K562 (cell line): Measurements from ENCODE around the gene BMPR2. TPM values are rescaled to one million over a fixed set of nuclear protein-coding genes. Genes with fewer than 3 reads are reported as not detected.

Experiments
- ATAC-seq: fragments of 200-7000 bp; cut with Tn5 transposase; 3 replicates; pipeline ENCODE4 v1.9.1; 2020; ENCODE audit warnings: moderate library complexity
- BruUV-seq: library from RNA; stranded (reverse); fragments of 400-500 nt; replicated peaks from 2 replicates; lab custom pipeline; 2021; lab: Mats Ljungman, UMichigan
- CTCF ChIA-PET: fragments of 300-600 bp; formaldehyde crosslinking; extraction: SDS; loops from one replicate; lab custom pipeline; 2021; ENCODE audit warnings: low intra/inter-chr PET ratio; lab: Yijun Ruan, JAX
- POLR2A ChIA-PET: fragments of 300-600, 350-650 bp; sonication (Branson Sonifier 250); formaldehyde crosslinking; extraction: SDS; loops from one replicate; lab custom pipeline; 2021; ENCODE audit warnings: antibody characterized with exemption, inconsistent platforms; lab: Yijun Ruan, JAX
- DNase-seq, 4 experiments: peaks; one replicate each; pipeline versions ENCODE4 v3.0.0 to v3.0.0-alpha.2; 2011 to 2018; ENCODE audit warnings: low spot score in 3 of 4, mixed read lengths in 3 of 4; ENCODE audit errors: extremely low read depth in 1 of 4
- FAIRE-seq: peaks from 2 replicates; lab custom pipeline; 2011; peaks lifted over from hg19 to GRCh38; lab: Jason Lieb, UNC
- H2AFZ ChIP-seq: 2 replicates; pipeline ENCODE4 v1.6.0; 2011; ENCODE audit warnings: low read depth, low read length, control low read depth, inconsistent platforms
- H3K27ac ChIP-seq: fragments of 200-600 bp; 3 replicates; pipeline ENCODE4 v1.8.0; 2011; ENCODE audit warnings: low read depth, mild to moderate bottlenecking, control low read depth, inconsistent platforms, low read length, moderate library complexity, mixed read lengths; ENCODE audit errors: extremely low read depth
- H3K27me3 ChIP-seq, 2 experiments: fragments of 300-600 bp in 1 of 2; 2 replicates in 1 of 2; 3 replicates in 1 of 2; pipeline versions ENCODE4 v1.6.0 to v1.8.0; 2011; ENCODE audit warnings: inconsistent platforms in 2 of 2, low read length in 2 of 2, mild to moderate bottlenecking in 1 of 2, mixed read lengths in 1 of 2, moderate library complexity in 1 of 2; ENCODE audit not compliant: control insufficient read depth in 2 of 2, insufficient read depth in 2 of 2
- H3K36me3 ChIP-seq: fragments of 300-600 bp; 3 replicates; pipeline ENCODE4 v1.8.0; 2011; ENCODE audit warnings: mild to moderate bottlenecking, low read length, inconsistent platforms; ENCODE audit not compliant: control insufficient read depth, insufficient read depth
- H3K4me1 ChIP-seq, 2 experiments: fragments of 200-600 bp in 1 of 2; replicated peaks in 1 of 2; 2 replicates in 1 of 2; 3 replicates in 1 of 2; pipeline versions ENCODE4 v1.5.1 to v1.8.0; 2011; ENCODE audit warnings: inconsistent platforms in 2 of 2, low read length in 2 of 2, mild to moderate bottlenecking in 1 of 2, mixed read lengths in 1 of 2, moderate library complexity in 1 of 2; ENCODE audit not compliant: control insufficient read depth in 2 of 2, insufficient read depth in 2 of 2
- H3K4me2 ChIP-seq: 2 replicates; pipeline ENCODE4 v1.6.1; 2011; ENCODE audit warnings: low read length, control low read depth, inconsistent platforms, mixed read lengths; ENCODE audit not compliant: insufficient read depth
- H3K4me3 ChIP-seq: fragments of 200-600 bp; sonication (generic), shearing (Covaris generic); 2 replicates; pipeline ENCODE4 v1.5.1; 2016; ENCODE audit warnings: control low read depth, inconsistent platforms
- H3K79me2 ChIP-seq: fragments of 200-600 bp; 3 replicates; pipeline ENCODE4 v1.8.0; 2011; ENCODE audit warnings: low read length, inconsistent platforms; ENCODE audit not compliant: control insufficient read depth, insufficient read depth
- H3K9ac ChIP-seq, 2 experiments: 2 replicates each; pipeline versions ENCODE4 v1.6.0 to v1.6.1; 2011; ENCODE audit warnings: low read depth in 2 of 2, low read length in 2 of 2, control low read depth in 1 of 2, inconsistent platforms in 1 of 2, mild to moderate bottlenecking in 1 of 2, mixed read lengths in 1 of 2; ENCODE audit not compliant: insufficient read depth in 1 of 2
- H3K9me1 ChIP-seq: one replicate; pipeline ENCODE4 v1.6.0; 2011; ENCODE audit warnings: inconsistent platforms, mild to moderate bottlenecking, low read length, moderate library complexity; ENCODE audit not compliant: control insufficient read depth, insufficient read depth
- H3K9me3 ChIP-seq: replicated peaks from 2 replicates; pipeline ENCODE4 v1.5.1; 2011; ENCODE audit warnings: low read depth, low read length, inconsistent platforms; ENCODE audit not compliant: control insufficient read depth, insufficient read depth
- H4K20me1 ChIP-seq: replicated peaks from 2 replicates; pipeline ENCODE4 v1.6.1; 2011; ENCODE audit warnings: low read length, inconsistent platforms, mixed read lengths; ENCODE audit not compliant: control insufficient read depth, insufficient read depth
- ARID1B ChIP-seq: fragments of 450-650 bp; IDR thresholded peaks from 2 replicates; pipeline ENCODE4 v1.6.1; 2016; ENCODE audit warnings: antibody characterized with exemption, mild to moderate bottlenecking, inconsistent platforms
- ARNT ChIP-seq, 2 experiments: fragments of 450-650 bp; IDR thresholded peaks; 2 replicates each; pipeline ENCODE4 v1.6.1; 2016; ENCODE audit warnings: mild to moderate bottlenecking in 1 of 2
- EP300 ChIP-seq: IDR thresholded peaks from 2 replicates; pipeline ENCODE4 v1.6.1; 2012; ENCODE audit warnings: low read length, improper control_type of control experiment
- HNRNPL ChIP-seq: fragments of 200-400 bp; formaldehyde crosslinking; IDR thresholded peaks from 2 replicates; pipeline ENCODE4 v1.6.1; 2017; ENCODE audit warnings: low read depth, mild to moderate bottlenecking, low read length
- MCM3 ChIP-seq: fragments of 450-650 bp; IDR thresholded peaks from 2 replicates; pipeline ENCODE4 v1.6.1; 2016
- NFE2L1 ChIP-seq: fragments of 450-650 bp; IDR thresholded peaks from 2 replicates; pipeline ENCODE4 v1.6.1; 2016; ENCODE audit warnings: missing genetic modification characterization, low read depth, mild to moderate bottlenecking, missing compliant biosample characterization, moderate library complexity, borderline replicate concordance
- PTTG1 ChIP-seq: fragments of 450-650 bp; IDR thresholded peaks from 2 replicates; pipeline ENCODE4 v1.6.1; 2016; ENCODE audit warnings: low read depth, mild to moderate bottlenecking, missing genetic modification characterization, missing compliant biosample characterization
- SAFB ChIP-seq: fragments of 200-400 bp; formaldehyde crosslinking; IDR thresholded peaks from 2 replicates; pipeline ENCODE4 v1.6.1; 2017; ENCODE audit warnings: low read depth, low read length, borderline replicate concordance
- SREBF2 ChIP-seq: sonication (generic); formaldehyde crosslinking; IDR thresholded peaks from 2 replicates; pipeline ENCODE4 v1.4.0; 2020; ENCODE audit warnings: mild to moderate bottlenecking, missing genetic modification reagents
- STAT5B ChIP-seq: fragments of 250-450 bp; sonication (Bioruptor Pico); IDR thresholded peaks from 2 replicates; pipeline ENCODE4 v1.8.0; 2021; ENCODE audit warnings: mild to moderate bottlenecking, inconsistent platforms
- ZKSCAN1 ChIP-seq: fragments of 150-350 bp; IDR thresholded peaks from 2 replicates; pipeline ENCODE4 v1.6.1; 2016; ENCODE audit warnings: low read depth, low read length
- ZNF133 ChIP-seq: fragments of 250-450 bp; sonication (Bioruptor Pico); IDR thresholded peaks from 2 replicates; pipeline ENCODE4 v1.4.0; 2020; ENCODE audit warnings: mild to moderate bottlenecking
- ZNF695 ChIP-seq: fragments of 450-650 bp; formaldehyde crosslinking; IDR thresholded peaks from 2 replicates; pipeline ENCODE4 v1.4.0; 2020; ENCODE audit warnings: mild to moderate bottlenecking, moderate library complexity
- ZNF830 ChIP-seq: fragments of 250-450 bp; sonication (Bioruptor Pico); IDR thresholded peaks from 2 replicates; pipeline ENCODE4 v1.5.0; 2021; ENCODE audit warnings: mild to moderate bottlenecking
- in situ Hi-C: fragments of 300-500 bp; cut with MboI; formaldehyde crosslinking; loops from 4 replicates; pipeline ENCODE4 v1.15.0; 2018; ENCODE audit warnings: inconsistent platforms, mixed read lengths
- intact Hi-C: fragments of 100-400 bp; cut with micrococcal nuclease; formaldehyde crosslinking; loops from 2 replicates; pipeline ENCODE4 v1.14.2; 2022
- polyA plus RNA-seq, 8 experiments: library from polyadenylated mRNA; depleted of rRNA in 4 of 8; stranded (reverse) in 5 of 8; unstranded in 3 of 8; fragments of >200 nt; fragmentation: Nextera tagmentation in 2 of 8; fragmentation: Illumina TruSeq in 1 of 8; extraction: Ambion mirVana in 2 of 8; extraction: Trizol in 1 of 8; gene quantifications; 2 replicates each; pipeline versions ENCODE4 v1.2.1 to v1.2.3, GENCODE V29; 2011 to 2014; ENCODE audit warnings: inconsistent platforms in 1 of 8, missing spikeins in 1 of 8
- total RNA-seq, 7 experiments: library from RNA; depleted of rRNA in 6 of 7; stranded (reverse); fragments of >200 nt in 6 of 7; fragmentation: Illumina TruSeq in 2 of 7; extraction: Trizol in 2 of 7; gene quantifications; 2 replicates each; pipeline versions ENCODE4 v1.2.1 to v1.2.3, GENCODE V29; 2011 to 2021; ENCODE audit warnings: low replicate concordance in 1 of 7
- TF ChIP-seq, protein P1 (sequence below): fragments of 250-450 bp; sonication (Bioruptor Pico); IDR thresholded peaks from 2 replicates; pipeline ENCODE4 v1.8.0; 2022; ENCODE audit warnings: moderate library complexity, mild to moderate bottlenecking, inconsistent platforms
- TF ChIP-seq, protein P2 (sequence below): fragments of 250-450 bp; sonication (Bioruptor Pico); IDR thresholded peaks from 2 replicates; pipeline ENCODE4 v1.8.0; 2021; ENCODE audit warnings: moderate library complexity, mild to moderate bottlenecking, inconsistent platforms
- TF ChIP-seq, protein P3 (sequence below): fragments of 450-650 bp; formaldehyde crosslinking; IDR thresholded peaks from 2 replicates; pipeline ENCODE4 v1.4.0; 2022; ENCODE audit warnings: missing genetic modification characterization

The BMPR2 gene
- total and polyA plus RNA-seq, 9 of the 15 experiments (the other 6 are each of a cell fraction or from before 2014, with no cell fraction given) = 0.73 to 5.0 (median 3.3) TPM

DNA sequence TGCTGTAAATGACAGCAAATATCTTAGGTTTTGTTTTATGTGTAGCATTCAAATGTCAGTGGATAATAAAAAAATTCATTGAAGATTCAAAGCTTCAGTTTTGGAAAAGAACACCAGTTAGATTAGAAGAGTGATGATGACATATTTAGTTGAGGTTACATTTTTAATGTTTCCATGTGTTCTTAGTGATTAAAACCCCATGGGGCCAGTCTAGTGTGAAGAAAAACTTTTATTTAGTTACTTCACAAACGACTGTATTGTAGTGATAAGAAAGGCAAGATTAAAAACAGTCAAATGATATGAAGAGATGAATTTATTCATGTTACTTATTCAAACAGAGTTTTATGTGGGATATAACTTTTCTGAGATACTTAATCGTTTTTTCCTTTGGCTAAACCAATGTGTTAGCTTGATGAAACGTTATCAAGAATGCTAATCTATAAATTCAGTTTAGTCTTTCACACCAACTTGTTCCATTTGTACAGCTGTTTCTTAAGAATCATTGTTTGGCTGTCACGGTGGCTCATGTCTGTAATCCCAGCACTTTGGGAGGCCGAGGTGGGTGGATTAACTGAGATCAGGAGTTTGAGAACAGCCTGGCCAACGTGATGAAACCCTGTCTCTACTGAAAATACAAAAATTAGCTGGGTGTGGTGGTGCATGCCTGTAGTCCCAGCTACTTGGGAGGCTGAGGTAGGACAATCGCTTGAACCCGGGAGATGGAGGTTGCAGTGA is 11.6 kb downstream of the BMPR2 start (continued):
- TF ChIP-seq PTTG1 (tag) = no peak
- TF ChIP-seq ARID1B = peak; percentile 52; the same call in 1 of the 2 replicates

DNA sequence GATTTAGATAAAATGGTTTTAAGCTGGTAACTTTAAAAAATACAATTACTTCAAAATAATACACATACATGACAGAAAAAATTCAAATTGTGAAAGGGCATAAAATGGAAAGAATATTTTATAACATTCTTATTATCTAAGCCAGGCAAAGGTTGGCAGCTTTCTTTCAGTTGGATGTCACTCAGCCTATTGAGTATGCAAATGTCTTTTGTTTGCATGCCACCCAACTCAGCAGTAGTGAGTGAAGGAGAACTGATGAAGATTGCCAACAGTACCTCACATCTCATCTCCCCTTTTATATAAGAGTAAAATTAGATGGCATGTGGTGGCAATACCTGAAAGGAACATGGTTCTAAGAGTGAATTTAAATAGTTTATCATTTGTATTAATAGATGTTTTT is 24.8 kb downstream of the BMPR2 start:
- no peaks in the 10 kb centered on the region for H3K36me3 ChIP-seq
- H3K9me1 ChIP-seq = no peaks in the 10 kb centered on the region
- BruUV-seq = no TSS peak
- intact Hi-C loops (no loop called here), in situ Hi-C loops (no loop called here)
- DNase-seq (no peak), FAIRE-seq (no peak), ATAC-seq (no peak)
- H3K79me2 ChIP-seq = no peaks in the 10 kb centered on the region
- no peaks in the 10 kb centered on the region for H3K4me1 ChIP-seq
- ChIA-PET POLR2A (no interaction called here), CTCF (no interaction called here)
- H3K27ac ChIP-seq = no peak overlapping the region
- no peak overlapping the region for H2AFZ ChIP-seq
- no peak overlapping the region for H3K4me3 ChIP-seq
- H3K4me2 ChIP-seq = no peak overlapping the region
- H3K9ac ChIP-seq = no peak overlapping the region
- H3K27me3 ChIP-seq = no peaks in the 10 kb centered on the region
- no peaks in the 10 kb centered on the region for H3K9me3 ChIP-seq
- H4K20me1 ChIP-seq = no peaks in the 10 kb centered on the region
- TF ChIP-seq ZNF830 (no peak), NFE2L1 (tag) (no peak), STAT5B (CRISPR knock-in tag) (no peak), EP300 (no peak), ZNF133 (CRISPR knock-in tag) (no peak), ZKSCAN1 (no peak), SREBF2 (no peak), MCM3 (no peak), ARNT (IDR thresholded peaks at IDR 0.05) (no peak), HNRNPL (no peak), ZNF695 (no peak), SAFB (no peak)
- TF ChIP-seq, protein P1, sequence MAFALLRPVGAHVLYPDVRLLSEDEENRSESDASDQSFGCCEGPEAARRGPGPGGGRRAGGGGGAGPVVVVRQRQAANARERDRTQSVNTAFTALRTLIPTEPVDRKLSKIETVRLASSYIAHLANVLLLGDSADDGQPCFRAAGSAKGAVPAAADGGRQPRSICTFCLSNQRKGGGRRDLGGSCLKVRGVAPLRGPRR = no peak
- TF ChIP-seq, protein P2, sequence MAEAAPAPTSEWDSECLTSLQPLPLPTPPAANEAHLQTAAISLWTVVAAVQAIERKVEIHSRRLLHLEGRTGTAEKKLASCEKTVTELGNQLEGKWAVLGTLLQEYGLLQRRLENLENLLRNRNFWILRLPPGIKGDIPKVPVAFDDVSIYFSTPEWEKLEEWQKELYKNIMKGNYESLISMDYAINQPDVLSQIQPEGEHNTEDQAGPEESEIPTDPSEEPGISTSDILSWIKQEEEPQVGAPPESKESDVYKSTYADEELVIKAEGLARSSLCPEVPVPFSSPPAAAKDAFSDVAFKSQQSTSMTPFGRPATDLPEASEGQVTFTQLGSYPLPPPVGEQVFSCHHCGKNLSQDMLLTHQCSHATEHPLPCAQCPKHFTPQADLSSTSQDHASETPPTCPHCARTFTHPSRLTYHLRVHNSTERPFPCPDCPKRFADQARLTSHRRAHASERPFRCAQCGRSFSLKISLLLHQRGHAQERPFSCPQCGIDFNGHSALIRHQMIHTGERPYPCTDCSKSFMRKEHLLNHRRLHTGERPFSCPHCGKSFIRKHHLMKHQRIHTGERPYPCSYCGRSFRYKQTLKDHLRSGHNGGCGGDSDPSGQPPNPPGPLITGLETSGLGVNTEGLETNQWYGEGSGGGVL = no peak
- TF ChIP-seq, protein P3, sequence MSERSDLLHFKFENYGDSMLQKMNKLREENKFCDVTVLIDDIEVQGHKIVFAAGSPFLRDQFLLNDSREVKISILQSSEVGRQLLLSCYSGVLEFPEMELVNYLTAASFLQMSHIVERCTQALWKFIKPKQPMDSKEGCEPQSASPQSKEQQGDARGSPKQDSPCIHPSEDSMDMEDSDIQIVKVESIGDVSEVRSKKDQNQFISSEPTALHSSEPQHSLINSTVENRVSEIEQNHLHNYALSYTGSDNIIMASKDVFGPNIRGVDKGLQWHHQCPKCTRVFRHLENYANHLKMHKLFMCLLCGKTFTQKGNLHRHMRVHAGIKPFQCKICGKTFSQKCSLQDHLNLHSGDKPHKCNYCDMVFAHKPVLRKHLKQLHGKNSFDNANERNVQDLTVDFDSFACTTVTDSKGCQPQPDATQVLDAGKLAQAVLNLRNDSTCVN (CRISPR knock-in tag) = no peak
